Measurements from ENCODE around the gene TMPRSS4. TPM values are rescaled to one million over a fixed set of nuclear protein-coding genes. Genes with fewer than 3 reads are reported as not detected.

Gene TMPRSS4
- total RNA-seq, 1 experiment from 2014 or later = 1.5 TPM

DNA sequence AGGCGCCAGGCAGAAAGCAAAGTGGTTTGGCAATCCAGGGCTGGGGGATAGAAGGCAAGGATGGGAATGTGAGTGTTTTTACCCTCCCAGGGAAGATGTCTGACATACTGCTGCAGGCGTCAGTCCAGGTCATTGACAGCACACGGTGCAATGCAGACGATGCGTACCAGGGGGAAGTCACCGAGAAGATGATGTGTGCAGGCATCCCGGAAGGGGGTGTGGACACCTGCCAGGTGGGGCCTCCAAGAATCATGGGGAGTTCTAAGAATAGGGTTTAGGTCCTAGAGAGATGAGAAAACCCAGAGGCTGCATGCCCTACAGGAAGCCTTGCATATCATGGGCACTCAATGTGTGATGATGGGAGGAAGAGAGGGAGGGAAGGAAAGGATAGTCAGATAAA is 38.2 kb downstream of the TMPRSS4 start:
- Histone ChIP-seq H3K4me3 (ENCODE audit: low read length) (no peak overlapping the region), H3K4me2 (ENCODE audit: low read length) (no peak overlapping the region), H4K20me1 (ENCODE audit: low read length) (no peaks in the 10 kb centered on the region), H3K27ac (ENCODE audit: low read length) (no peak overlapping the region), H3K27me3 (ENCODE audit: low read length) (peaks cover 65% of the 10 kb centered on the region; the same call in 1 of the 2 replicates), H3K9me2 (replicated peaks; ENCODE audit: low read length) (no peaks in the 10 kb centered on the region), H3K9ac (ENCODE audit: low read length) (no peak overlapping the region), H2AFZ (ENCODE audit: low read length) (no peak overlapping the region), H3F3A (ENCODE audit: low read length, unreplicated experiment) (no peaks in the 10 kb centered on the region), H3K9me3 (ENCODE audit: low read length) (no peaks in the 10 kb centered on the region), H3K4me1 (ENCODE audit: insufficient read depth, low read length) (no peaks in the 10 kb centered on the region), H3K36me3 (ENCODE audit: low read depth, low read length) (no peaks in the 10 kb centered on the region), H3K79me2 (ENCODE audit: low read length) (no peaks in the 10 kb centered on the region)
- no TSS peak for BruUV-seq (replicated peaks)
- TF ChIP-seq, protein P1, sequence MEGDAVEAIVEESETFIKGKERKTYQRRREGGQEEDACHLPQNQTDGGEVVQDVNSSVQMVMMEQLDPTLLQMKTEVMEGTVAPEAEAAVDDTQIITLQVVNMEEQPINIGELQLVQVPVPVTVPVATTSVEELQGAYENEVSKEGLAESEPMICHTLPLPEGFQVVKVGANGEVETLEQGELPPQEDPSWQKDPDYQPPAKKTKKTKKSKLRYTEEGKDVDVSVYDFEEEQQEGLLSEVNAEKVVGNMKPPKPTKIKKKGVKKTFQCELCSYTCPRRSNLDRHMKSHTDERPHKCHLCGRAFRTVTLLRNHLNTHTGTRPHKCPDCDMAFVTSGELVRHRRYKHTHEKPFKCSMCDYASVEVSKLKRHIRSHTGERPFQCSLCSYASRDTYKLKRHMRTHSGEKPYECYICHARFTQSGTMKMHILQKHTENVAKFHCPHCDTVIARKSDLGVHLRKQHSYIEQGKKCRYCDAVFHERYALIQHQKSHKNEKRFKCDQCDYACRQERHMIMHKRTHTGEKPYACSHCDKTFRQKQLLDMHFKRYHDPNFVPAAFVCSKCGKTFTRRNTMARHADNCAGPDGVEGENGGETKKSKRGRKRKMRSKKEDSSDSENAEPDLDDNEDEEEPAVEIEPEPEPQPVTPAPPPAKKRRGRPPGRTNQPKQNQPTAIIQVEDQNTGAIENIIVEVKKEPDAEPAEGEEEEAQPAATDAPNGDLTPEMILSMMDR (conservative IDR thresholded peaks at IDR 0.05; ENCODE audit: low read depth, low read length) = no peak
- TF ChIP-seq EZH2phosphoT487 (IDR thresholded peaks at IDR 0.05; ENCODE audit: borderline replicate concordance, low read length) = no peak
- TF ChIP-seq EZH2 (IDR thresholded peaks at IDR 0.05; ENCODE audit: low read length, unreplicated experiment) = no peak
- ChIA-PET POLR2A (ENCODE audit: unreplicated experiment) (no interaction called here), CTCF (no interaction called here)
- DNase-seq (no peak), ATAC-seq (no peak)
- intact Hi-C loops (cut with micrococcal nuclease) = no loop called here

DNA sequence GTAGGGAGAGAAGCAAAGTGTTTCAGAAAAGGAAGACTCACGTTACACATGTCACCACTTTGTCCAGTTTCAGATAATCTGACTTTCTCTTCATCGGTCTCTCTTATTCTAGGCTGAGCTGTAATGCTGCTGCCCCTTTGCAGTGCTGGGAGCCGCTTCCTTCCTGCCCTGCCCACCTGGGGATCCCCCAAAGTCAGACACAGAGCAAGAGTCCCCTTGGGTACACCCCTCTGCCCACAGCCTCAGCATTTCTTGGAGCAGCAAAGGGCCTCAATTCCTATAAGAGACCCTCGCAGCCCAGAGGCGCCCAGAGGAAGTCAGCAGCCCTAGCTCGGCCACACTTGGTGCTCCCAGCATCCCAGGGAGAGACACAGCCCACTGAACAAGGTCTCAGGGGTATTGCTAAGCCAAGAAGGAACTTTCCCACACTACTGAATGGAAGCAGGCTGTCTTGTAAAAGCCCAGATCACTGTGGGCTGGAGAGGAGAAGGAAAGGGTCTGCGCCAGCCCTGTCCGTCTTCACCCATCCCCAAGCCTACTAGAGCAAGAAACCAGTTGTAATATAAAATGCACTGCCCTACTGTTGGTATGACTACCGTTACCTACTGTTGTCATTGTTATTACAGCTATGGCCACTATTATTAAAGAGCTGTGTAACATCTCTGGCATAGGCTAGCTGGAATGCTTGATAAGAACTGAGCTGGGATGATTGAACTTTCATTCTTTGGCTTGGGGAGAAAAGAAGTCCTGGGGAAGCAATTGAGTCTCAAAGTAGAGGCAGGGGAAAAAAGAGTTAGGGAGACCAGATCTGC is 41.1 kb downstream of the TMPRSS4 start:
- Histone ChIP-seq H4K20me1 (ENCODE audit: low read length) (no peaks in the 10 kb centered on the region), H3F3A (ENCODE audit: low read length, unreplicated experiment) (no peaks in the 10 kb centered on the region), H3K4me3 (ENCODE audit: low read length) (no peak overlapping the region), H2AFZ (ENCODE audit: low read length) (no peak overlapping the region), H3K9me3 (ENCODE audit: low read length) (no peaks in the 10 kb centered on the region), H3K27ac (ENCODE audit: low read length) (no peak overlapping the region), H3K9ac (ENCODE audit: low read length) (no peak overlapping the region), H3K4me2 (ENCODE audit: low read length) (no peak overlapping the region), H3K36me3 (ENCODE audit: low read depth, low read length) (no peaks in the 10 kb centered on the region), H3K79me2 (ENCODE audit: low read length) (no peaks in the 10 kb centered on the region), H3K27me3 (ENCODE audit: low read length) (peaks cover 78% of the 10 kb centered on the region), H3K4me1 (ENCODE audit: insufficient read depth, low read length) (no peaks in the 10 kb centered on the region), H3K9me2 (replicated peaks; ENCODE audit: low read length) (no peaks in the 10 kb centered on the region)
- ATAC-seq = no peak
- POLR2A ChIA-PET (ENCODE audit: unreplicated experiment) = no interaction called here
- intact Hi-C loops (cut with micrococcal nuclease) = no loop called here
- BruUV-seq (replicated peaks) = no TSS peak
- no peak for TF ChIP-seq EZH2phosphoT487 (IDR thresholded peaks at IDR 0.05; ENCODE audit: borderline replicate concordance, low read length)
- TF ChIP-seq, protein P1 (conservative IDR thresholded peaks at IDR 0.05; ENCODE audit: low read depth, low read length) = no peak
- TF ChIP-seq EZH2 (IDR thresholded peaks at IDR 0.05; ENCODE audit: low read length, unreplicated experiment) = no peak
- no peak for DNase-seq
- CTCF ChIA-PET = interaction anchor here (0.6 kb wide), 1 partner anchor 298 kb away, joined by 3 read pairs; no protein-coding TSS in a partner anchor

DNA sequence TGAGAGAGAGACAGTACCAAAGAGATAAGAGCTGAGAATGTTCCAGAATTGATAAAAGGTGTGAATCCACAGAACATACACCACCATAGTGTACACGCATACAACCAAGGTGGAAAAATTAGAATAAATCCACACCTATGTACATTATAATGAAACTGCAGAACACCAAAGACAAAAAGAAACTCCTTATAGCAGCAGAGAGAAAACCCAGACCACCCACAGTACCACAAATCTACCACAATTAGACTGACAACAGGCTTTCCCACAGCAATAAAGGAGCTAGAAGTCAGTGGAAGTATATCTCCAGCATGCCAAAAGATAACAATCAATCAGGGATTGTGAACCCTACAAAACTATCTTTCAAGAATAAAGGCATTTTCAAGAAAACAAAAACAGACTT is 43.9 kb downstream of the TMPRSS4 start:
- Histone ChIP-seq H3K4me2 (ENCODE audit: low read length) (no peak overlapping the region), H3K9ac (ENCODE audit: low read length) (no peak overlapping the region), H4K20me1 (ENCODE audit: low read length) (no peaks in the 10 kb centered on the region), H3K27ac (ENCODE audit: low read length) (no peak overlapping the region), H2AFZ (ENCODE audit: low read length) (no peak overlapping the region), H3K36me3 (ENCODE audit: low read depth, low read length) (no peaks in the 10 kb centered on the region), H3K4me1 (ENCODE audit: insufficient read depth, low read length) (no peaks in the 10 kb centered on the region), H3F3A (ENCODE audit: low read length, unreplicated experiment) (no peaks in the 10 kb centered on the region), H3K9me2 (replicated peaks; ENCODE audit: low read length) (no peaks in the 10 kb centered on the region), H3K4me3 (ENCODE audit: low read length) (no peak overlapping the region), H3K27me3 (ENCODE audit: low read length) (peaks cover 80% of the 10 kb centered on the region), H3K79me2 (ENCODE audit: low read length) (no peaks in the 10 kb centered on the region), H3K9me3 (ENCODE audit: low read length) (no peaks in the 10 kb centered on the region)
- ATAC-seq (no peak), DNase-seq (no peak)
- BruUV-seq (replicated peaks) = no TSS peak
- intact Hi-C loops (cut with micrococcal nuclease) = no loop called here
- CTCF ChIA-PET = no interaction called here
- no peak for TF ChIP-seq EZH2phosphoT487 (IDR thresholded peaks at IDR 0.05; ENCODE audit: borderline replicate concordance, low read length)
- no peak for TF ChIP-seq EZH2 (IDR thresholded peaks at IDR 0.05; ENCODE audit: low read length, unreplicated experiment)
- TF ChIP-seq, protein P1 (conservative IDR thresholded peaks at IDR 0.05; ENCODE audit: low read depth, low read length) = no peak
- POLR2A ChIA-PET (ENCODE audit: unreplicated experiment) = no interaction called here

Data from PC-3 (cell line).